BJ (cell line): Measurements from ENCODE around the gene CERK. TPM values are rescaled to one million over a fixed set of nuclear protein-coding genes. Genes with fewer than 3 reads are reported as not detected.

Experiments used
- CTCF ChIA-PET: fragments of 350-600 bp; formaldehyde crosslinking; extraction: SDS; loops from one replicate; lab custom pipeline; 2021; ENCODE audit warnings: antibody characterized with exemption, inconsistent platforms; lab: Yijun Ruan, JAX
- POLR2A ChIA-PET: fragments of 300-600 bp; sonication (Branson Sonifier 250); formaldehyde crosslinking; extraction: SDS; loops from one replicate; lab custom pipeline; 2021; ENCODE audit warnings: antibody characterized with exemption; lab: Charles Lee
- DNase-seq: peaks from one replicate; pipeline ENCODE4 v3.0.0-alpha.2; 2011; ENCODE audit warnings: low read depth
- H3K27me3 ChIP-seq: 2 replicates; pipeline ENCODE4 v1.6.0; 2011; ENCODE audit warnings: low read length; ENCODE audit not compliant: control insufficient read depth, insufficient read depth
- H3K36me3 ChIP-seq: 2 replicates; pipeline ENCODE4 v1.5.1; 2011; ENCODE audit warnings: low read length; ENCODE audit not compliant: control insufficient read depth, insufficient read depth
- H3K4me3 ChIP-seq: 2 replicates; pipeline ENCODE4 v1.5.1; 2011; ENCODE audit warnings: low read depth, mild to moderate bottlenecking, control low read depth, low read length
- CTCF ChIP-seq: IDR thresholded peaks from 2 replicates; pipeline ENCODE4 v1.5.1; 2011; ENCODE audit warnings: low read depth, mild to moderate bottlenecking, control low read depth, inconsistent platforms, low read length, moderate library complexity; ENCODE audit not compliant: insufficient read depth
- polyA plus RNA-seq: library from polyadenylated mRNA; depleted of rRNA; stranded (reverse); fragments of >200 nt; gene quantifications from 2 replicates; pipeline ENCODE4 v1.2.3, GENCODE V29; 2011

Gene CERK
- polyA plus RNA-seq, 1 experiment: 32.6 TPM

GRCh38 chr22:46753360-46753759 lies 15.3 kb upstream of the CERK start:
- H3K36me3 ChIP-seq: no peaks in the 10 kb centered on the region
- TF ChIP-seq CTCF: no peak
- ChIA-PET POLR2A (no interaction called here), CTCF (no interaction called here)
- no peaks in the 10 kb centered on the region for H3K27me3 ChIP-seq
- DNase-seq: no peak
- no peak overlapping the region for H3K4me3 ChIP-seq

GRCh38 chr22:46752988-46753310 lies 14.9 kb upstream of the CERK start:
- CTCF ChIA-PET: no interaction called here
- H3K36me3 ChIP-seq: no peaks in the 10 kb centered on the region
- no peak for DNase-seq
- no peak for TF ChIP-seq CTCF
- no peaks in the 10 kb centered on the region for H3K27me3 ChIP-seq
- POLR2A ChIA-PET: no interaction called here
- no peak overlapping the region for H3K4me3 ChIP-seq

GRCh38 chr22:46752286-46752987 lies 14.4 kb upstream of the CERK start:
- ChIA-PET POLR2A (no interaction called here), CTCF (interaction anchor here (1.1 to 1.5 kb wide), 2 partner anchors 13 to 51 kb away, joined by 3 to 4 read pairs; no protein-coding TSS in a partner anchor)

GRCh38 chr22:46750863-46751443 lies 12.9 kb upstream of the CERK start:
- H3K36me3 ChIP-seq: no peaks in the 10 kb centered on the region
- no peak for DNase-seq
- CTCF ChIA-PET: interaction anchor here (1.1 to 1.5 kb wide), 3 partner anchors 9 to 53 kb away, joined by 3 to 4 read pairs (median 3); no protein-coding TSS in a partner anchor
- H3K4me3 ChIP-seq: no peak overlapping the region
- H3K27me3 ChIP-seq: no peaks in the 10 kb centered on the region; the same call in 1 of the 2 replicates
- TF ChIP-seq CTCF: no peak
- POLR2A ChIA-PET: no interaction called here

More at GRCh38 chr22:46752286-46752987, 14.4 kb upstream of the CERK start:
- no peaks in the 10 kb centered on the region for H3K27me3 ChIP-seq
- H3K4me3 ChIP-seq: no peak overlapping the region
- no peak for DNase-seq
- no peaks in the 10 kb centered on the region for H3K36me3 ChIP-seq
- no peak for TF ChIP-seq CTCF

GRCh38 chr22:46750530-46750800 lies 12.4 kb upstream of the CERK start:
- POLR2A ChIA-PET: no interaction called here

More at GRCh38 chr22:46750530-46750800, 12.4 kb upstream of the CERK start:
- H3K4me3 ChIP-seq: no peak overlapping the region
- no peak for DNase-seq
- TF ChIP-seq CTCF: no peak
- no peaks in the 10 kb centered on the region for H3K36me3 ChIP-seq
- no peaks in the 10 kb centered on the region; the same call in 1 of the 2 replicates for H3K27me3 ChIP-seq
- CTCF ChIA-PET: interaction anchor here (1.5 kb wide), 1 partner anchor 9 kb away, joined by 3 read pairs; no protein-coding TSS in a partner anchor
